WTC11 (cell line): Measurements from ENCODE around the gene SLC45A1. TPM values are rescaled to one million over a fixed set of nuclear protein-coding genes. Genes with fewer than 3 reads are reported as not detected.

Source experiments
- ATAC-seq: fragments of 200-7000 bp; cut with Tn5 transposase; 2 replicates; pipeline ENCODE4 v1.10.0; 2021; ENCODE audit warnings: mild to moderate bottlenecking, moderate library complexity
- CTCF ChIA-PET: fragments of 300-600 bp; sonication (Branson Sonifier 250); formaldehyde crosslinking; loops from one replicate; lab custom pipeline; 2021; ENCODE audit warnings: antibody characterized with exemption; lab: Charles Lee
- POLR2A ChIA-PET: fragments of 350-600 bp; sonication (Branson Sonifier 250); formaldehyde crosslinking; loops from one replicate; lab custom pipeline; 2021; ENCODE audit warnings: antibody characterized with exemption; lab: Charles Lee
- DNase-seq: peaks from one replicate; pipeline ENCODE4 v3.0.0; 2021; ENCODE audit warnings: low spot score
- H3K27ac Mint-ChIP-seq: 2 replicates; pipeline ENCODE4 v1.8.0; 2021; ENCODE audit warnings: mixed read lengths
- H3K27me3 Mint-ChIP-seq: 2 replicates; pipeline ENCODE4 v1.8.0; 2021; ENCODE audit warnings: low read depth, mild to moderate bottlenecking, moderate library complexity, mixed read lengths
- H3K36me3 Mint-ChIP-seq: 2 replicates; pipeline ENCODE4 v1.8.0; 2021; ENCODE audit warnings: mixed read lengths
- H3K4me1 Mint-ChIP-seq: 2 replicates; pipeline ENCODE4 v1.8.0; 2022; ENCODE audit warnings: mixed read lengths
- H3K4me3 Mint-ChIP-seq: 2 replicates; pipeline ENCODE4 v1.8.0; 2021; ENCODE audit warnings: mild to moderate bottlenecking, moderate library complexity, mixed read lengths
- H3K9me3 Mint-ChIP-seq: 2 replicates; pipeline ENCODE4 v1.8.0; 2021; ENCODE audit warnings: mixed read lengths
- AFF4 ChIP-seq: sonication (generic); formaldehyde crosslinking; IDR thresholded peaks from 2 replicates; pipeline ENCODE4 v1.8.1; 2023; ENCODE audit warnings: mild to moderate bottlenecking, missing genetic modification reagents, borderline replicate concordance
- CREM ChIP-seq: sonication (generic); formaldehyde crosslinking; IDR thresholded peaks from 2 replicates; pipeline ENCODE4 v1.8.1; 2022; ENCODE audit warnings: mild to moderate bottlenecking, missing genetic modification reagents, moderate library complexity
- ELF4 ChIP-seq: sonication (generic); formaldehyde crosslinking; IDR thresholded peaks from 2 replicates; pipeline ENCODE4 v1.8.1; 2022; ENCODE audit warnings: low read depth, mild to moderate bottlenecking, moderate library complexity, missing genetic modification reagents
- JUN ChIP-seq: sonication (generic); formaldehyde crosslinking; IDR thresholded peaks from 2 replicates; pipeline ENCODE4 v1.8.0; 2023; ENCODE audit warnings: mild to moderate bottlenecking, missing genetic modification reagents
- MXD4 ChIP-seq: fragments of 250-450 bp; sonication (Bioruptor Pico); IDR thresholded peaks from 2 replicates; pipeline ENCODE4 v1.8.0; 2021; ENCODE audit warnings: mild to moderate bottlenecking, moderate library complexity, borderline replicate concordance
- OVOL2 ChIP-seq: fragments of 250-450 bp; sonication (Bioruptor Pico); IDR thresholded peaks from 2 replicates; pipeline ENCODE4 v1.9.0; 2021; ENCODE audit warnings: mild to moderate bottlenecking, borderline replicate concordance
- RORB ChIP-seq: fragments of 250-450 bp; sonication (Bioruptor Pico); IDR thresholded peaks from 2 replicates; pipeline ENCODE4 v1.9.0; 2021; ENCODE audit warnings: mild to moderate bottlenecking
- ZNF317 ChIP-seq: sonication (generic); formaldehyde crosslinking; IDR thresholded peaks from 2 replicates; pipeline ENCODE4 v1.8.1; 2023; ENCODE audit warnings: low read depth, mild to moderate bottlenecking, moderate library complexity, missing genetic modification reagents, borderline replicate concordance
- ZNF416 ChIP-seq: fragments of 250-450 bp; sonication (Bioruptor Pico); IDR thresholded peaks from 2 replicates; pipeline ENCODE4 v1.9.0; 2021; ENCODE audit warnings: mild to moderate bottlenecking, inconsistent platforms
- ZNF512 ChIP-seq: sonication (generic); formaldehyde crosslinking; IDR thresholded peaks from 2 replicates; pipeline ENCODE4 v1.8.1; 2022; ENCODE audit warnings: missing genetic modification reagents, borderline replicate concordance
- ZNF671 ChIP-seq: fragments of 250-450 bp; sonication (Bioruptor Pico); IDR thresholded peaks from 2 replicates; pipeline ENCODE4 v1.8.0; 2021; ENCODE audit warnings: mild to moderate bottlenecking
- total RNA-seq: library from RNA; stranded (reverse); gene quantifications from 3 replicates; pipeline ENCODE4 v1.2.3, GENCODE V29; 2021
- TF ChIP-seq, protein P1 (sequence below): sonication (generic); formaldehyde crosslinking; IDR thresholded peaks from 2 replicates; pipeline ENCODE4 v1.8.1; 2023; ENCODE audit warnings: mild to moderate bottlenecking, missing genetic modification reagents, moderate library complexity
- TF ChIP-seq, protein P2 (sequence below): sonication (generic); formaldehyde crosslinking; IDR thresholded peaks from 2 replicates; pipeline ENCODE4 v1.8.0; 2022; ENCODE audit warnings: missing genetic modification reagents
- TF ChIP-seq, protein P3 (sequence below): fragments of 250-450 bp; sonication (Bioruptor Pico); IDR thresholded peaks from 2 replicates; pipeline ENCODE4 v1.8.0; 2021; ENCODE audit warnings: mild to moderate bottlenecking
- TF ChIP-seq, protein P4 (sequence below): sonication (generic); formaldehyde crosslinking; IDR thresholded peaks from 2 replicates; pipeline ENCODE4 v1.8.1; 2023; ENCODE audit warnings: mild to moderate bottlenecking, moderate library complexity, missing genetic modification reagents
- TF ChIP-seq, protein P5 (sequence below): sonication (generic); formaldehyde crosslinking; IDR thresholded peaks from 2 replicates; pipeline ENCODE4 v1.8.1; 2023; ENCODE audit warnings: mild to moderate bottlenecking, missing genetic modification reagents
- TF ChIP-seq, protein P6 (sequence below): sonication (generic); formaldehyde crosslinking; IDR thresholded peaks from 2 replicates; pipeline ENCODE4 v1.8.1; 2022; ENCODE audit warnings: low read depth, missing genetic modification reagents, borderline replicate concordance

SLC45A1 gene
- total RNA-seq, 1 experiment from 2014 or later, result 2.3 TPM

DNA sequence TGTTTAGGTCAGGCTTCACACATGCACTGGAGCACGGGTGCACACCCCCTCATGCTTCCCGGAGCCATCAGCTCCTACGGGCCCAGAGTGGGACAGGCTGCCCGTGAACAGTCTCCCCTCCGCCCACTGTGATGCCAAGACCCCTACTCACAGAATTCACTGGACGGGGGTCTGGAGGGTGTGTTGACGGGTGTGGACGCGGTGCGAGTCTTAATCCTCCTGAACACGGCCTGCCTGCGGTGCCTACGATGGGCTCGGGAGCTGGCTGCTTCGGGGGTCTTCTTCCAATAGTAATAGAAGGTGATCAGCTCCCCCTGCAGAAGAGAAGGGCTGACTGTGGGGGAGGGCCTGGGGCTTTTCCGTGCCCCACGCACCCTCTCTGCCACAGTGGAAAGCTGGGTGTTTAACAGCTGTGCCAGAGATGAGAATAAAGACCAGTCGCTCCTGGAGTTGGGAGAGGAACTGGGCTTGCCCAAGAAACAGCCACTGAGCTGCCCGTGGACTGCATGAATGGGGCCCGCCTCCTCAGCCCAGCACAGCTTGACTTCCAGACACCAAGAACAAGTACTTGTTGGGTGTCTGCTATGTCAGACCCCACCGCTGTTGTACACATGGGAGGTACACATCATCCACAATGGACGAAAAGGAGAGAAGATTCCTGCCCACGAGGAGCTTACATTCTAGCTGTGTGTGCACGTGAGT lies 47.9 kb downstream of the SLC45A1 start:
- ChIA-PET POLR2A (no interaction called here), CTCF (no interaction called here)
- Mint-ChIP-seq H3K36me3 (peaks cover 41% of the 10 kb centered on the region), H3K4me3 (no peak overlapping the region), H3K9me3 (no peaks in the 10 kb centered on the region), H3K27me3 (no peaks in the 10 kb centered on the region), H3K27ac (peak overlapping the region; percentile 46; the same call in 1 of the 2 replicates), H3K4me1 (peaks cover 40% of the 10 kb centered on the region)
- DNase-seq (no peak), ATAC-seq (no peak)
- no peak for TF ChIP-seq ZNF317 (CRISPR knock-in tag)
- TF ChIP-seq, protein P1, sequence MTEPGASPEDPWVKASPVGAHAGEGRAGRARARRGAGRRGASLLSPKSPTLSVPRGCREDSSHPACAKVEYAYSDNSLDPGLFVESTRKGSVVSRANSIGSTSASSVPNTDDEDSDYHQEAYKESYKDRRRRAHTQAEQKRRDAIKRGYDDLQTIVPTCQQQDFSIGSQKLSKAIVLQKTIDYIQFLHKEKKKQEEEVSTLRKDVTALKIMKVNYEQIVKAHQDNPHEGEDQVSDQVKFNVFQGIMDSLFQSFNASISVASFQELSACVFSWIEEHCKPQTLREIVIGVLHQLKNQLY, result no peak
- TF ChIP-seq ZNF512, result no peak
- no peak for TF ChIP-seq ZNF416 (CRISPR knock-in tag)

- Mint-ChIP-seq H3K36me3 (peaks cover 28% of the 10 kb centered on the region), H3K27me3 (no peaks in the 10 kb centered on the region), H3K27ac (peak overlapping the region; percentile 87), H3K4me1 (peaks cover 58% of the 10 kb centered on the region), H3K4me3 (no peak overlapping the region), H3K9me3 (no peaks in the 10 kb centered on the region)
- DNase-seq (no peak), ATAC-seq (no peak)
- CTCF ChIA-PET, result interaction anchor here (0.7 to 2.1 kb wide), 12 partner anchors 9 to 743 kb away, joined by 3 to 11 read pairs (median 4); no protein-coding TSS in a partner anchor
- POLR2A ChIA-PET, result interaction anchor here (0.5 kb wide), 1 partner anchor 129 kb away, joined by 3 read pairs; no protein-coding TSS in a partner anchor
- no peak for TF ChIP-seq JUN
- TF ChIP-seq, protein P2, sequence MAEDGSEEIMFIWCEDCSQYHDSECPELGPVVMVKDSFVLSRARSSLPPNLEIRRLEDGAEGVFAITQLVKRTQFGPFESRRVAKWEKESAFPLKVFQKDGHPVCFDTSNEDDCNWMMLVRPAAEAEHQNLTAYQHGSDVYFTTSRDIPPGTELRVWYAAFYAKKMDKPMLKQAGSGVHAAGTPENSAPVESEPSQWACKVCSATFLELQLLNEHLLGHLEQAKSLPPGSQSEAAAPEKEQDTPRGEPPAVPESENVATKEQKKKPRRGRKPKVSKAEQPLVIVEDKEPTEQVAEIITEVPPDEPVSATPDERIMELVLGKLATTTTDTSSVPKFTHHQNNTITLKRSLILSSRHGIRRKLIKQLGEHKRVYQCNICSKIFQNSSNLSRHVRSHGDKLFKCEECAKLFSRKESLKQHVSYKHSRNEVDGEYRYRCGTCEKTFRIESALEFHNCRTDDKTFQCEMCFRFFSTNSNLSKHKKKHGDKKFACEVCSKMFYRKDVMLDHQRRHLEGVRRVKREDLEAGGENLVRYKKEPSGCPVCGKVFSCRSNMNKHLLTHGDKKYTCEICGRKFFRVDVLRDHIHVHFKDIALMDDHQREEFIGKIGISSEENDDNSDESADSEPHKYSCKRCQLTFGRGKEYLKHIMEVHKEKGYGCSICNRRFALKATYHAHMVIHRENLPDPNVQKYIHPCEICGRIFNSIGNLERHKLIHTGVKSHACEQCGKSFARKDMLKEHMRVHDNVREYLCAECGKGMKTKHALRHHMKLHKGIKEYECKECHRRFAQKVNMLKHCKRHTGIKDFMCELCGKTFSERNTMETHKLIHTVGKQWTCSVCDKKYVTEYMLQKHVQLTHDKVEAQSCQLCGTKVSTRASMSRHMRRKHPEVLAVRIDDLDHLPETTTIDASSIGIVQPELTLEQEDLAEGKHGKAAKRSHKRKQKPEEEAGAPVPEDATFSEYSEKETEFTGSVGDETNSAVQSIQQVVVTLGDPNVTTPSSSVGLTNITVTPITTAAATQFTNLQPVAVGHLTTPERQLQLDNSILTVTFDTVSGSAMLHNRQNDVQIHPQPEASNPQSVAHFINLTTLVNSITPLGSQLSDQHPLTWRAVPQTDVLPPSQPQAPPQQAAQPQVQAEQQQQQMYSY (CRISPR knock-in tag), result no peak
- TF ChIP-seq, protein P3, sequence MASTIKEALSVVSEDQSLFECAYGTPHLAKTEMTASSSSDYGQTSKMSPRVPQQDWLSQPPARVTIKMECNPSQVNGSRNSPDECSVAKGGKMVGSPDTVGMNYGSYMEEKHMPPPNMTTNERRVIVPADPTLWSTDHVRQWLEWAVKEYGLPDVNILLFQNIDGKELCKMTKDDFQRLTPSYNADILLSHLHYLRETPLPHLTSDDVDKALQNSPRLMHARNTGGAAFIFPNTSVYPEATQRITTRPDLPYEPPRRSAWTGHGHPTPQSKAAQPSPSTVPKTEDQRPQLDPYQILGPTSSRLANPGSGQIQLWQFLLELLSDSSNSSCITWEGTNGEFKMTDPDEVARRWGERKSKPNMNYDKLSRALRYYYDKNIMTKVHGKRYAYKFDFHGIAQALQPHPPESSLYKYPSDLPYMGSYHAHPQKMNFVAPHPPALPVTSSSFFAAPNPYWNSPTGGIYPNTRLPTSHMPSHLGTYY (CRISPR knock-in tag), result no peak
- TF ChIP-seq, protein P4, sequence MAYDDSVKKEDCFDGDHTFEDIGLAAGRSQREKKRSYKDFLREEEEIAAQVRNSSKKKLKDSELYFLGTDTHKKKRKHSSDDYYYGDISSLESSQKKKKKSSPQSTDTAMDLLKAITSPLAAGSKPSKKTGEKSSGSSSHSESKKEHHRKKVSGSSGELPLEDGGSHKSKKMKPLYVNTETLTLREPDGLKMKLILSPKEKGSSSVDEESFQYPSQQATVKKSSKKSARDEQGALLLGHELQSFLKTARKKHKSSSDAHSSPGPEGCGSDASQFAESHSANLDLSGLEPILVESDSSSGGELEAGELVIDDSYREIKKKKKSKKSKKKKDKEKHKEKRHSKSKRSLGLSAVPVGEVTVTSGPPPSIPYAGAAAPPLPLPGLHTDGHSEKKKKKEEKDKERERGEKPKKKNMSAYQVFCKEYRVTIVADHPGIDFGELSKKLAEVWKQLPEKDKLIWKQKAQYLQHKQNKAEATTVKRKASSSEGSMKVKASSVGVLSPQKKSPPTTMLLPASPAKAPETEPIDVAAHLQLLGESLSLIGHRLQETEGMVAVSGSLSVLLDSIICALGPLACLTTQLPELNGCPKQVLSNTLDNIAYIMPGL, result no peak
- no peak for TF ChIP-seq ZNF671 (CRISPR knock-in tag)
- no peak for TF ChIP-seq AFF4 (CRISPR knock-in tag)
- TF ChIP-seq ELF4 (CRISPR knock-in tag), result no peak
- TF ChIP-seq, protein P5, sequence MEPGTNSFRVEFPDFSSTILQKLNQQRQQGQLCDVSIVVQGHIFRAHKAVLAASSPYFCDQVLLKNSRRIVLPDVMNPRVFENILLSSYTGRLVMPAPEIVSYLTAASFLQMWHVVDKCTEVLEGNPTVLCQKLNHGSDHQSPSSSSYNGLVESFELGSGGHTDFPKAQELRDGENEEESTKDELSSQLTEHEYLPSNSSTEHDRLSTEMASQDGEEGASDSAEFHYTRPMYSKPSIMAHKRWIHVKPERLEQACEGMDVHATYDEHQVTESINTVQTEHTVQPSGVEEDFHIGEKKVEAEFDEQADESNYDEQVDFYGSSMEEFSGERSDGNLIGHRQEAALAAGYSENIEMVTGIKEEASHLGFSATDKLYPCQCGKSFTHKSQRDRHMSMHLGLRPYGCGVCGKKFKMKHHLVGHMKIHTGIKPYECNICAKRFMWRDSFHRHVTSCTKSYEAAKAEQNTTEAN (CRISPR knock-in tag), result no peak
- TF ChIP-seq RORB (CRISPR knock-in tag), result no peak
- no peak for TF ChIP-seq MXD4 (CRISPR knock-in tag)
- TF ChIP-seq OVOL2 (CRISPR knock-in tag), result no peak
- TF ChIP-seq, protein P6, sequence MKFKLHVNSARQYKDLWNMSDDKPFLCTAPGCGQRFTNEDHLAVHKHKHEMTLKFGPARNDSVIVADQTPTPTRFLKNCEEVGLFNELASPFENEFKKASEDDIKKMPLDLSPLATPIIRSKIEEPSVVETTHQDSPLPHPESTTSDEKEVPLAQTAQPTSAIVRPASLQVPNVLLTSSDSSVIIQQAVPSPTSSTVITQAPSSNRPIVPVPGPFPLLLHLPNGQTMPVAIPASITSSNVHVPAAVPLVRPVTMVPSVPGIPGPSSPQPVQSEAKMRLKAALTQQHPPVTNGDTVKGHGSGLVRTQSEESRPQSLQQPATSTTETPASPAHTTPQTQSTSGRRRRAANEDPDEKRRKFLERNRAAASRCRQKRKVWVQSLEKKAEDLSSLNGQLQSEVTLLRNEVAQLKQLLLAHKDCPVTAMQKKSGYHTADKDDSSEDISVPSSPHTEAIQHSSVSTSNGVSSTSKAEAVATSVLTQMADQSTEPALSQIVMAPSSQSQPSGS (CRISPR knock-in tag), result no peak
- no peak for TF ChIP-seq CREM
Measured at GRCh38 chr1:8367571-8368194, 49.8 kb downstream of the SLC45A1 start.
